Tibial artery (tissue), 4 donors: Measurements from ENCODE around the gene UTP11.
A peak's percentile ranks its signal among the peaks of the same experiment; 100 is the strongest.

Source experiments
- DNase-seq, 2 donors: peaks; one replicate each; pipeline ENCODE4 v3.0.0-alpha.2; 2019
- H3K27ac ChIP-seq, 2 donors: fragments of 200-600 bp; sonication (generic) in 1 of 2; 1 replicate in 1 of 2; 2 replicates in 1 of 2; pipeline ENCODE4 v1.5.1; 2018 to 2019; ENCODE audit warnings: mild to moderate bottlenecking in 1 of 2
- H3K27me3 ChIP-seq, 2 donors: fragments of 200-600 bp; sonication (generic) in 1 of 2; one replicate each; pipeline versions ENCODE4 v1.5.1 to v1.6.0; 2016 to 2019
- H3K36me3 ChIP-seq, 3 donors: fragments of 200-600 bp; sonication (generic) in 2 of 3; one replicate each; pipeline ENCODE4 v1.5.1; 2016 to 2019; ENCODE audit warnings: mild to moderate bottlenecking in 2 of 3
- H3K4me1 ChIP-seq, 4 donors: fragments of 200-600 bp; sonication (generic) in 2 of 4; 1 replicate in 3 of 4; 2 replicates in 1 of 4; pipeline ENCODE4 v1.5.1; 2016 to 2019
- H3K4me3 ChIP-seq, 2 donors: fragments of 200-600 bp; sonication (generic) in 1 of 2; 1 replicate in 1 of 2; 2 replicates in 1 of 2; pipeline ENCODE4 v1.5.1; 2018 to 2019; ENCODE audit warnings: mild to moderate bottlenecking in 2 of 2
- H3K9me3 ChIP-seq, 3 donors: fragments of 200-600 bp; sonication (generic) in 1 of 3; one replicate each; pipeline ENCODE4 v1.5.1; 2016 to 2019
- intact Hi-C: fragments of 100-400 bp; cut with DNase I; formaldehyde crosslinking; loops from one replicate; pipeline ENCODE4 v1.15.0; 2023; ENCODE audit warnings: low total_unique reads
- TF ChIP-seq, protein P1 (sequence below), 2 experiments: fragments of 200-600 bp in 1 of 2; fragments of 450-650 bp in 1 of 2; IDR thresholded peaks; one replicate each; pipeline ENCODE4 v1.5.1; 2017 to 2019; ENCODE audit warnings: antibody characterized with exemption in 2 of 2, mild to moderate bottlenecking in 1 of 2, moderate library complexity in 1 of 2

The UTP11 gene

DNA sequence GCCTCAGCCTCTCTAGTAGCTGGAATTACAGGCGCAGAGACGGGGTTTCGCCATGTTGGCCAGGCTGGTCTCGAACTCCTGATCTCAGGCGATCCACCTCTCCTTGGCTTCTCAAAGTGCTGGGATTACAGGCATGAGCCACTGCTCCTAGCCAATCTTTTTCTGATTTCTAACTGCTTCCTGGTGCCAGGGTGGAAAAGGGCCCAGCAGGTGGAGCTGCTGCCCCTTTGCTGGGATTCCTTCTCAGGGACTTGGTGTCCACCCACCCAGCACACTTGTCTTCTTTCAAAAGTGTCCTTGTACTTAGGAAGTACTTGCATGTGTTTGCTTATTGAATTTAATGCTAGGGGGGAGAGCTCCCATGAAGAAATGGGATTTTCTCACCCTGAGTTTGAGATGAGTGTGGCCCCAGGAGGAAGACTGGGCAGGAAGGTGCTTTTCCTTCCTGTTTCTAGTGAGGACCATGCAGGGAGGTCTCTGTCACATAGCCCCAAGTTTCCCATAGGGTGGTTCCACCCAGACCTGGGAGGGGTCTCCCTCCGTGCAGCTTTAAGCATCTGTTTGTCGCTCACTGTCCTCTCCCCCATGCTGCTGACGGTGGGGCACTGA is 14.2 kb downstream of the UTP11 start:
- Histone ChIP-seq H3K4me3 (no peak overlapping the region), H3K27ac (no peak overlapping the region), H3K4me1 (peaks cover 0 to 27% (median 19%) of the 10 kb centered on the region in 4 donors), H3K36me3 (peaks cover 41 to 55% (median 49%) of the 10 kb centered on the region in 3 donors), H3K27me3 (peaks cover 0 to 8% of the 10 kb centered on the region in 2 donors), H3K9me3 (no peaks in the 10 kb centered on the region)
- intact Hi-C loops, result no loop called here
- TF ChIP-seq, protein P1, sequence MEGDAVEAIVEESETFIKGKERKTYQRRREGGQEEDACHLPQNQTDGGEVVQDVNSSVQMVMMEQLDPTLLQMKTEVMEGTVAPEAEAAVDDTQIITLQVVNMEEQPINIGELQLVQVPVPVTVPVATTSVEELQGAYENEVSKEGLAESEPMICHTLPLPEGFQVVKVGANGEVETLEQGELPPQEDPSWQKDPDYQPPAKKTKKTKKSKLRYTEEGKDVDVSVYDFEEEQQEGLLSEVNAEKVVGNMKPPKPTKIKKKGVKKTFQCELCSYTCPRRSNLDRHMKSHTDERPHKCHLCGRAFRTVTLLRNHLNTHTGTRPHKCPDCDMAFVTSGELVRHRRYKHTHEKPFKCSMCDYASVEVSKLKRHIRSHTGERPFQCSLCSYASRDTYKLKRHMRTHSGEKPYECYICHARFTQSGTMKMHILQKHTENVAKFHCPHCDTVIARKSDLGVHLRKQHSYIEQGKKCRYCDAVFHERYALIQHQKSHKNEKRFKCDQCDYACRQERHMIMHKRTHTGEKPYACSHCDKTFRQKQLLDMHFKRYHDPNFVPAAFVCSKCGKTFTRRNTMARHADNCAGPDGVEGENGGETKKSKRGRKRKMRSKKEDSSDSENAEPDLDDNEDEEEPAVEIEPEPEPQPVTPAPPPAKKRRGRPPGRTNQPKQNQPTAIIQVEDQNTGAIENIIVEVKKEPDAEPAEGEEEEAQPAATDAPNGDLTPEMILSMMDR (IDR thresholded peaks at IDR 0.05), result peak in 1 of 2 experiments; percentile 42
- DNase-seq, result no peak

DNA sequence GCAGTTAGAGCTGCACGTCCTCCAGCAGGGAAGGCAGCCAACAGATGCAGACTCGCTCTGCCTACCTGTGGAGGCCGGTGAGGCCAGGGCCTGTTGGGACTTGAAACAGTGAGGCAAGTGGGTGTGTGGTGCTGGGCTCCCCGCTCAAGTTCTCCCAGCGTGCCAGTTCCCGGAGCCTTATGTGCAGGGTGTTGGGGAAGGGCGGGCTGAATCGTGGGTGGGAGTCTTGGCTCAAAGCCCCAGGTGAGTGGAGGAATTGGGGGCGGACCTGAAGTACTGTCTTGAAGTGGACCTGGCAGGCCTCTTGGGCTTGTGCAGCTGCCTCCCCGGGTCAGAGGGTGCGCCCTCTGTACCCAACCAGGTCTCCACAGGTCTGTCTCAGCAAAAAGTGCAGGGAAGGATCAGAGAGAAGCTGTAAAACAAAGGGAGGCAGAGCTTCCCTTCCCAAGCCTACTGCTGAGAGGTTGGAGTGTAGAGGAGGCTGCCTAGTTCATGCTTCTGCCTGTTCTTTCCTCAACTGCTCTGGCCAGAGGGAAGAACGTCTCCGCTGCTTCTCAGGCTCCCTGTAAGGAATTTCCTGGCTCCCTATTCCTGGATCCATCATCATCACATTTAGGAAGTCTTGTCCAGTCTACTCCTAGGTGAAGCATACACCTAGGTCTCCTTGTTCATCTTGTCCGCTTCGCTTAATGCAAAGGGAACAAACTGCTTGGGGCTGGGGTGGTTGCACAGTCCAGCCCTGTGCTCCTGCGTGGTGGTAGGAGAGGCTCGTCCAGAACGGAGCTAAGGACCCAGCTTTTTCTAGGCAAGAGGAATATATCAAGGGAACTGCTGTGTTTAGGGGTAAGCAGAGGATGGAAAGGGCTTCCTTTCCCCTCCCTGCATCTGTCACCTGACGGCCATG is 14.9 kb downstream of the UTP11 start:
- Histone ChIP-seq H3K4me3 (no peak overlapping the region), H3K27ac (no peak overlapping the region), H3K36me3 (peaks cover 34 to 47% (median 42%) of the 10 kb centered on the region in 3 donors), H3K27me3 (peaks cover 0 to 8% of the 10 kb centered on the region in 2 donors), H3K9me3 (no peaks in the 10 kb centered on the region), H3K4me1 (peaks cover 0 to 27% (median 19%) of the 10 kb centered on the region in 4 donors)
- DNase-seq, result no peak
- intact Hi-C loops, result no loop called here
- TF ChIP-seq, protein P1 (IDR thresholded peaks at IDR 0.05), result no peak

DNA sequence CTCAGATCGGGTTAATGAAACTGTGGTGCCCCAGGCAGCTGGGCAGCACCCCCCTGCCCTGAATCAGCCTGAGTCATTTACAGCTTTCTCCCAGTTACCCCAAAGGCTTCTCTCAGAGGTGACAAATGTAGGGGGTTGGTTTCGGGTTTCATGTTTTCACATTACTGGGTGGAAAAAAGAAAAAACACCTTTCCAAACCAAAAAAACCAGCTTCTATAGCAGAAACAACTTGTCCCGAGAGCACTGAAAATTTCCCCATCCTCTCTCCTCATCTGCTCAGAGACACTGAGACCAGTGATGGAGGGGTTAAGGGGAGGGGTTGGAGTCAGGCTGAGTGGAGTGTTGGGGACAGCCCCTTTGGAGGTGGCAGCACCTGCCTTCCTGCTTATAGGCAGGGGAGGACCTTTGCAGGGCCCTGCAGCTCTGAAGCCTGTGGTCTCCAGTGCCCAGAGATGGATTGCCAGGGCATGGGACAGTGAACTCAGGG is 15.6 kb downstream of the UTP11 start:
- intact Hi-C loops, result no loop called here
- Histone ChIP-seq H3K27me3 (peaks cover 0 to 8% of the 10 kb centered on the region in 2 donors), H3K4me3 (no peak overlapping the region), H3K4me1 (peaks cover 0 to 27% (median 19%) of the 10 kb centered on the region in 4 donors), H3K9me3 (no peaks in the 10 kb centered on the region), H3K27ac (no peak overlapping the region), H3K36me3 (peaks cover 27 to 40% (median 35%) of the 10 kb centered on the region in 3 donors)
- no peak for DNase-seq
- TF ChIP-seq, protein P1 (IDR thresholded peaks at IDR 0.05), result no peak

DNA sequence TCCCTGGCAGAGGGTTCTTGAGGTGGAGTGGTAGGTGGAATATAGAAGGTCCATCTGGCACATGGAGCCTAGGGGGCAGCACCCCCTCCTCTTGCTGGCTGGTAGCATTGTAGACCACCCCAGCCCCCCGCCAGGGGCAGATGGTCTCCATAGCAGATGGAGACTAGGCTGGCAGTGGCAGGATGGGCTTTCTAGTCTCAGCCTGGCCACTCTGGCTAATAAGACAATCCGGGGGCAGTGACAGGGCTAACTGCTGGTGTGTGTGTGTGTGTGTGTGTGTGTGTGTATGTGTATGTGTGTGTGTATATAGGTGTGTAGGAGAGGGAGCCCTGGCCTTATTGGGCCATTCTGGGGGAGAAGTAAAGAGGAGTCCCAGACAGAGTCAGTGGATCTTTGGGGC is 16.1 kb downstream of the UTP11 start:
- intact Hi-C loops, result no loop called here
- DNase-seq, result no peak
- TF ChIP-seq, protein P1 (IDR thresholded peaks at IDR 0.05), result no peak
- Histone ChIP-seq H3K4me3 (no peak overlapping the region), H3K27me3 (peaks cover 0 to 8% of the 10 kb centered on the region in 2 donors), H3K4me1 (peaks cover 0 to 27% (median 19%) of the 10 kb centered on the region in 4 donors), H3K36me3 (peaks cover 21 to 35% (median 29%) of the 10 kb centered on the region in 3 donors), H3K27ac (no peak overlapping the region), H3K9me3 (no peaks in the 10 kb centered on the region)

DNA sequence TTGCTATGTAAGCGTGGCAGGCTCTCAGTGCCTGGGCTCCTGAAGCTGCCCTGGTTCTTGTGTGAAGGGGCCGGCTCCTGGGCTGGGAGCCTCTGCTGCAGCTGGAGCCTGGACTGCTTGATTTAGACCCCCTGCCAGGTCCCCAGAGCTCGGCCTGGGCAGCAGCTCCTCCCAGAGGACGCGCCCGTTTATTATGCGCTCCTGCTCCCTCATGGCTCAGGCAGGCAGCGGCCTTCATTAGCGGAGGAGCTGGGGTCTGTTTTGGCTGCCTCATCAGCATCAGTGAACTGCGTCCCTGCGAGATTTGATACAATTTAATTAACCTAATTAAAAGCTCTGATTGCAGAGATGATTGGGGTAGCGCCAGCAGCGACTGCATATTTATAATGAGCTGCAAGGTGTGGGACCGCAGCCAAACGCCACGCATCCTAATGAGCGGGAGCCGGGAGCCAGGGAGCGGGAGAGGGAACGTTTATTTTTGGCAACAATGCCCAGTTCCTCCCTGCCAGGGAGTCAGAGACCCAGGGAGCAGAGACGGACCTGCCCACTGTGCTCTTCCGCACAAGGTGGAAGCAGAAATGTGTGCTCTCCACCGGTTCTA is 16.6 kb downstream of the UTP11 start:
- no peak for DNase-seq
- Histone ChIP-seq H3K4me1 (peaks cover 0 to 27% (median 19%) of the 10 kb centered on the region in 4 donors), H3K27ac (no peak overlapping the region), H3K9me3 (no peaks in the 10 kb centered on the region), H3K36me3 (peaks cover 16 to 30% (median 24%) of the 10 kb centered on the region in 3 donors), H3K4me3 (no peak overlapping the region), H3K27me3 (peaks cover 0 to 8% of the 10 kb centered on the region in 2 donors)
- TF ChIP-seq, protein P1 (IDR thresholded peaks at IDR 0.05), result no peak
- intact Hi-C loops, result no loop called here
